HG03575 (cell line): ENCODE results near the gene CADM1.

Experiments
- ATAC-seq: cut with Tn5 transposase; IDR thresholded peaks from one replicate; pipeline ENCODE4 v1.9.1; 2021; ENCODE audit not compliant: unreplicated experiment, insufficient number of reproducible peaks, low FRiP score; ENCODE audit errors: extremely low read depth

Gene CADM1

GRCh38 chr11:115185507-115185906, 318.7 kb downstream of the CADM1 start:
- no peak for ATAC-seq

GRCh38 chr11:115184901-115185300, 319.3 kb downstream of the CADM1 start:
- ATAC-seq: no peak

GRCh38 chr11:115183830-115184229, 320.4 kb downstream of the CADM1 start:
- no peak for ATAC-seq

GRCh38 chr11:115183136-115183535, 321.1 kb downstream of the CADM1 start:
- ATAC-seq: no peak

GRCh38 chr11:115182282-115182955, 321.8 kb downstream of the CADM1 start:
- ATAC-seq: no peak

GRCh38 chr11:115181538-115181937, 322.7 kb downstream of the CADM1 start:
- ATAC-seq: no peak

- ATAC-seq: no peak
These were observed 323.9 kb downstream of the CADM1 start for GRCh38 chr11:115180272-115180671.

GRCh38 chr11:115179636-115180035, 324.6 kb downstream of the CADM1 start:
- no peak for ATAC-seq

GRCh38 chr11:115178705-115179104, 325.5 kb downstream of the CADM1 start:
- no peak for ATAC-seq

- no peak for ATAC-seq
These were observed 331.1 kb downstream of the CADM1 start for GRCh38 chr11:115173136-115173535.

- ATAC-seq: no peak
These were observed 333.9 kb downstream of the CADM1 start for GRCh38 chr11:115170133-115170815.

- no peak for ATAC-seq
These were observed 335.0 kb downstream of the CADM1 start for GRCh38 chr11:115169251-115169650.

- no peak for ATAC-seq
These were observed 335.5 kb downstream of the CADM1 start for GRCh38 chr11:115168686-115169085.

GRCh38 chr11:115168229-115168671, 336.0 kb downstream of the CADM1 start:
- ATAC-seq: no peak

GRCh38 chr11:115167456-115167855, 336.8 kb downstream of the CADM1 start:
- ATAC-seq: no peak

- ATAC-seq: no peak
These were observed 337.4 kb downstream of the CADM1 start for GRCh38 chr11:115166820-115167219.

GRCh38 chr11:115164774-115165173, 339.4 kb downstream of the CADM1 start:
- ATAC-seq: no peak

- no peak for ATAC-seq
These were observed 341.3 kb downstream of the CADM1 start for GRCh38 chr11:115162919-115163318.

GRCh38 chr11:115161876-115162275, 342.3 kb downstream of the CADM1 start:
- no peak for ATAC-seq

GRCh38 chr11:115159207-115159606, 345.0 kb downstream of the CADM1 start:
- no peak for ATAC-seq

- ATAC-seq: no peak
These were observed 346.2 kb downstream of the CADM1 start for GRCh38 chr11:115158053-115158452.
